Loucy (cell line): ENCODE measurements around the gene ACTL7B.

Experiments used
- H2AFZ ChIP-seq: fragments of 200-600 bp; sonication (generic); 2 replicates; pipeline ENCODE4 v1.6.0; 2016; ENCODE audit warnings: antibody characterized with exemption, mild to moderate bottlenecking, low read length, moderate library complexity
- H3F3A ChIP-seq: fragments of 200-600 bp; 2 replicates; pipeline ENCODE4 v1.6.0; 2016; ENCODE audit warnings: antibody characterized with exemption, low read depth, mild to moderate bottlenecking
- H3K27me3 ChIP-seq: fragments of 200-600 bp; sonication (generic); 2 replicates; pipeline ENCODE4 v1.6.1; 2014; ENCODE audit warnings: low read length, mild to moderate bottlenecking; ENCODE audit not compliant: insufficient read depth, poor library complexity, severe bottlenecking
- H3K36me3 ChIP-seq: fragments of 200-600 bp; sonication (generic); 2 replicates; pipeline ENCODE4 v1.6.1; 2016; ENCODE audit warnings: low read length; ENCODE audit not compliant: insufficient read depth
- H3K4me1 ChIP-seq: fragments of 200-600 bp; sonication (generic); 2 replicates; pipeline ENCODE4 v1.5.1; 2014; ENCODE audit warnings: low read length, mild to moderate bottlenecking; ENCODE audit not compliant: insufficient read depth, poor library complexity, severe bottlenecking
- H3K4me2 ChIP-seq: fragments of 200-600 bp; sonication (generic); 2 replicates; pipeline ENCODE4 v1.6.0; 2014; ENCODE audit warnings: antibody characterized with exemption, low read length, low read depth, mild to moderate bottlenecking; ENCODE audit not compliant: poor library complexity, severe bottlenecking
- H3K4me3 ChIP-seq: fragments of 200-600 bp; sonication (generic); 2 replicates; pipeline ENCODE4 v1.5.1; 2014; ENCODE audit warnings: low read length, mild to moderate bottlenecking, mixed read lengths; ENCODE audit not compliant: poor library complexity, severe bottlenecking
- H3K79me2 ChIP-seq: fragments of 200-600 bp; sonication (generic); 2 replicates; pipeline ENCODE4 v1.6.1; 2014; ENCODE audit warnings: low read length; ENCODE audit not compliant: insufficient read depth
- H3K9ac ChIP-seq: fragments of 200-600 bp; sonication (generic); 2 replicates; pipeline ENCODE4 v1.6.0; 2014; ENCODE audit warnings: mild to moderate bottlenecking, low read depth, low read length, moderate library complexity; ENCODE audit not compliant: poor library complexity, severe bottlenecking
- H3K9me2 ChIP-seq: fragments of 200-600 bp; sonication (generic); replicated peaks from 2 replicates; pipeline ENCODE4 v1.6.1; 2016; ENCODE audit warnings: low read depth, low read length, mixed read lengths
- H3K9me3 ChIP-seq: fragments of 200-600 bp; sonication (generic); 2 replicates; pipeline ENCODE4 v1.6.1; 2014; ENCODE audit warnings: mild to moderate bottlenecking, antibody characterized with exemption, low read length, low read depth; ENCODE audit not compliant: insufficient read depth
- H4K20me1 ChIP-seq: fragments of 200-600 bp; sonication (generic); 2 replicates; pipeline ENCODE4 v1.6.0; 2014; ENCODE audit warnings: antibody characterized with exemption, low read length, mild to moderate bottlenecking; ENCODE audit not compliant: insufficient read depth, poor library complexity, severe bottlenecking
- EZH2phosphoT487 ChIP-seq: fragments of 200-600 bp; IDR thresholded peaks from 2 replicates; pipeline ENCODE4 v1.6.1; 2018; ENCODE audit warnings: antibody characterized with exemption, mild to moderate bottlenecking, moderate library complexity, borderline replicate concordance
- TF ChIP-seq, protein P1 (sequence below): fragments of 200-600 bp; sonication (generic); conservative IDR thresholded peaks from 2 replicates; pipeline ENCODE4 v1.5.1; 2014; ENCODE audit warnings: mild to moderate bottlenecking, antibody characterized with exemption, low read length

Gene ACTL7B, protein sequence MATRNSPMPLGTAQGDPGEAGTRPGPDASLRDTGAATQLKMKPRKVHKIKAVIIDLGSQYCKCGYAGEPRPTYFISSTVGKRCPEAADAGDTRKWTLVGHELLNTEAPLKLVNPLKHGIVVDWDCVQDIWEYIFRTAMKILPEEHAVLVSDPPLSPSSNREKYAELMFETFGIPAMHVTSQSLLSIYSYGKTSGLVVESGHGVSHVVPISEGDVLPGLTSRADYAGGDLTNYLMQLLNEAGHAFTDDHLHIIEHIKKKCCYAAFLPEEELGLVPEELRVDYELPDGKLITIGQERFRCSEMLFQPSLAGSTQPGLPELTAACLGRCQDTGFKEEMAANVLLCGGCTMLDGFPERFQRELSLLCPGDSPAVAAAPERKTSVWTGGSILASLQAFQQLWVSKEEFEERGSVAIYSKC

DNA sequence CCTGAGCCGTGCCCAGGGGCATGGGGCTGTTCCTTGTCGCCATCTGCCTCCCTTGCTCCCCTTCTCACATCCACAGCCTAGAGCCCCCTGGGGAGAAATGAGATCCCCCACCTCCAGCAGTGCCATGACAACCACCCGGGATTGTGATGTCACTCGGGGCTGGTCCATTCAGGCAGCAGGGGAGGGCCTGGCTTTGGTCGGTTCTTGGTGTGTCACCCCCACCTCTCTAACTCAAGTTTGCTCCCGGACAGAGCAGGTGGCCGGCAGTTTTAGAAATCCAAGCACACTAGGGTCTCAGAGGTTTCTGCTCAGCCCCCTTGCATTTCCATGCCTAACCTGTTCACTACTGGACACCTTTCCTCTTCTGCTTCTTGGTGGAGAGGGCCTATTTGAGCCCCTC lies at the start of gene ACTL7B:
Gene ACTL7B, minus strand, starts transcription at position 99 of the 400 bp plus-strand sequence. Its CDS starts 56 bp downstream, at position 43.
- Histone ChIP-seq H3K4me2 (no peak within 1 kb of the TSS), H4K20me1 (no peaks in the 10 kb centered on the region), H3K4me1 (no peaks in the 10 kb centered on the region), H3K9me2 (no peaks in the 10 kb centered on the region), H3K27me3 (no peaks in the 10 kb centered on the region), H3K36me3 (no peaks in the 10 kb centered on the region), H2AFZ (no peak within 1 kb of the TSS), H3K4me3 (no peak within 1 kb of the TSS), H3F3A (no peaks in the 10 kb centered on the region), H3K9me3 (no peaks in the 10 kb centered on the region), H3K9ac (no peak within 1 kb of the TSS), H3K79me2 (no peaks in the 10 kb centered on the region)
- TF ChIP-seq, protein P1, sequence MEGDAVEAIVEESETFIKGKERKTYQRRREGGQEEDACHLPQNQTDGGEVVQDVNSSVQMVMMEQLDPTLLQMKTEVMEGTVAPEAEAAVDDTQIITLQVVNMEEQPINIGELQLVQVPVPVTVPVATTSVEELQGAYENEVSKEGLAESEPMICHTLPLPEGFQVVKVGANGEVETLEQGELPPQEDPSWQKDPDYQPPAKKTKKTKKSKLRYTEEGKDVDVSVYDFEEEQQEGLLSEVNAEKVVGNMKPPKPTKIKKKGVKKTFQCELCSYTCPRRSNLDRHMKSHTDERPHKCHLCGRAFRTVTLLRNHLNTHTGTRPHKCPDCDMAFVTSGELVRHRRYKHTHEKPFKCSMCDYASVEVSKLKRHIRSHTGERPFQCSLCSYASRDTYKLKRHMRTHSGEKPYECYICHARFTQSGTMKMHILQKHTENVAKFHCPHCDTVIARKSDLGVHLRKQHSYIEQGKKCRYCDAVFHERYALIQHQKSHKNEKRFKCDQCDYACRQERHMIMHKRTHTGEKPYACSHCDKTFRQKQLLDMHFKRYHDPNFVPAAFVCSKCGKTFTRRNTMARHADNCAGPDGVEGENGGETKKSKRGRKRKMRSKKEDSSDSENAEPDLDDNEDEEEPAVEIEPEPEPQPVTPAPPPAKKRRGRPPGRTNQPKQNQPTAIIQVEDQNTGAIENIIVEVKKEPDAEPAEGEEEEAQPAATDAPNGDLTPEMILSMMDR: no peak
- TF ChIP-seq EZH2phosphoT487: no peak

- Histone ChIP-seq H3F3A (no peaks in the 10 kb centered on the region), H3K9me3 (no peaks in the 10 kb centered on the region), H3K9ac (no peak overlapping the region), H3K36me3 (peaks cover 70% of the 10 kb centered on the region; the same call in 1 of the 2 replicates), H4K20me1 (no peaks in the 10 kb centered on the region), H3K79me2 (no peaks in the 10 kb centered on the region), H2AFZ (no peak overlapping the region), H3K4me2 (no peak overlapping the region), H3K9me2 (no peaks in the 10 kb centered on the region), H3K4me1 (no peaks in the 10 kb centered on the region), H3K4me3 (no peak overlapping the region), H3K27me3 (no peaks in the 10 kb centered on the region)
- no peak for TF ChIP-seq EZH2phosphoT487
- TF ChIP-seq, protein P1: no peak
Observed at GRCh38 chr9:108905494-108905893, 49.7 kb upstream of the ACTL7B start.

GRCh38 chr9:108904161-108904560 lies 48.4 kb upstream of the ACTL7B start:
- Histone ChIP-seq H3K4me3 (no peak overlapping the region), H3K27me3 (no peaks in the 10 kb centered on the region), H3K79me2 (no peaks in the 10 kb centered on the region), H2AFZ (no peak overlapping the region), H3K9me2 (no peaks in the 10 kb centered on the region), H3K9ac (no peak overlapping the region), H3K4me2 (no peak overlapping the region), H4K20me1 (no peaks in the 10 kb centered on the region), H3K4me1 (no peaks in the 10 kb centered on the region), H3F3A (no peaks in the 10 kb centered on the region), H3K9me3 (no peaks in the 10 kb centered on the region), H3K36me3 (peaks cover 70% of the 10 kb centered on the region; the same call in 1 of the 2 replicates)
- TF ChIP-seq EZH2phosphoT487: no peak
- TF ChIP-seq, protein P1: no peak
